Suprapubic skin (tissue), 3 donors: ENCODE data around the gene RUBCN.

Experiments used
- CTCF ChIP-seq, 2 donors: fragments of 200-600 bp in 1 of 2; fragments of 450-650 bp in 1 of 2; sonication (generic) in 1 of 2; IDR thresholded peaks; one replicate each; pipeline ENCODE4 v1.5.1; 2016 to 2019; ENCODE audit warnings: antibody characterized with exemption in 2 of 2, mild to moderate bottlenecking in 1 of 2, moderate library complexity in 1 of 2
- POLR2AphosphoS5 ChIP-seq, 3 donors: sonication (generic); formaldehyde crosslinking; IDR thresholded peaks; one replicate each; pipeline ENCODE4 v1.6.1; 2017; ENCODE audit warnings: antibody characterized with exemption in 3 of 3

- TF ChIP-seq CTCF (IDR thresholded peaks at IDR 0.05): no peak
- no peak for TF ChIP-seq POLR2AphosphoS5 (IDR thresholded peaks at IDR 0.05)
Measured at GRCh38 chr3:197718891-197719290, 17.8 kb downstream of the RUBCN start.
